Measurements from ENCODE around the gene IL4R.
"Not testable (repeated sequence)": the region's sequence is repeated elsewhere in the genome, so short reads cannot be mapped to it uniquely, and the experiment has no call there.

IL4R gene

GRCh38 chr16:27287051-27287811 is 26.5 kb upstream of the IL4R start:
- no peaks in the 10 kb centered on the region for H3K36me3 ChIP-seq (ENCODE audit: control insufficient read depth, insufficient read depth, low read length)
- H3K4me3 ChIP-seq (replicated peaks; ENCODE audit: low read depth, low read length) = no peak overlapping the region
- H3K27me3 ChIP-seq (replicated peaks; ENCODE audit: control insufficient read depth, insufficient read depth, low read length) = no peaks in the 10 kb centered on the region
- TF ChIP-seq, protein P1, sequence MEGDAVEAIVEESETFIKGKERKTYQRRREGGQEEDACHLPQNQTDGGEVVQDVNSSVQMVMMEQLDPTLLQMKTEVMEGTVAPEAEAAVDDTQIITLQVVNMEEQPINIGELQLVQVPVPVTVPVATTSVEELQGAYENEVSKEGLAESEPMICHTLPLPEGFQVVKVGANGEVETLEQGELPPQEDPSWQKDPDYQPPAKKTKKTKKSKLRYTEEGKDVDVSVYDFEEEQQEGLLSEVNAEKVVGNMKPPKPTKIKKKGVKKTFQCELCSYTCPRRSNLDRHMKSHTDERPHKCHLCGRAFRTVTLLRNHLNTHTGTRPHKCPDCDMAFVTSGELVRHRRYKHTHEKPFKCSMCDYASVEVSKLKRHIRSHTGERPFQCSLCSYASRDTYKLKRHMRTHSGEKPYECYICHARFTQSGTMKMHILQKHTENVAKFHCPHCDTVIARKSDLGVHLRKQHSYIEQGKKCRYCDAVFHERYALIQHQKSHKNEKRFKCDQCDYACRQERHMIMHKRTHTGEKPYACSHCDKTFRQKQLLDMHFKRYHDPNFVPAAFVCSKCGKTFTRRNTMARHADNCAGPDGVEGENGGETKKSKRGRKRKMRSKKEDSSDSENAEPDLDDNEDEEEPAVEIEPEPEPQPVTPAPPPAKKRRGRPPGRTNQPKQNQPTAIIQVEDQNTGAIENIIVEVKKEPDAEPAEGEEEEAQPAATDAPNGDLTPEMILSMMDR (IDR thresholded peaks at IDR 0.05; ENCODE audit: insufficient read depth, low read length, poor library complexity, severe bottlenecking) = no peak
- no peak for DNase-seq (ENCODE audit: extremely low read depth, insufficient read length)

DNA sequence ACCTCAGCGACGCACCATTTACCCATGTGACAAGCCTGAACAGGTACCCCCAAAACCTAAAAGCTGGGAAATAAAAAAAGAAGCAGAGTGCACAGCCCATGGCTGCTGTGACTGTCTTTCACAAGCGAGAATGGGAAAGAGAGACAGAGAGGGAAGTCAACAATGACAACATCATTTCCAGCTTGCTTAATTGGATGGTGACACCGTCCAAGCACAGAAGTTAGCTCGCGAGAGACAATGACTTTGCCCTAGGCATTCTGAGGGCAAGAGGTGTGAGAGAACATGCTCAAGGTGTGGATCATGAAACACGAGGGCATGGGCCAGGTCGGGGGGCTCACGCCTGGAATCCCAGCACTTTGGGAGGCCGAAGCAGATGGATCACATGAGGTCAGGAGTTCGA is 25.9 kb upstream of the IL4R start:
- no peak overlapping the region for H3K4me3 ChIP-seq (replicated peaks; ENCODE audit: low read depth, low read length)
- TF ChIP-seq, protein P1 (IDR thresholded peaks at IDR 0.05; ENCODE audit: insufficient read depth, low read length, poor library complexity, severe bottlenecking) = no peak
- no peaks in the 10 kb centered on the region for H3K36me3 ChIP-seq (ENCODE audit: control insufficient read depth, insufficient read depth, low read length)
- no peak for DNase-seq (ENCODE audit: extremely low read depth, insufficient read length)
- no peaks in the 10 kb centered on the region for H3K27me3 ChIP-seq (replicated peaks; ENCODE audit: control insufficient read depth, insufficient read depth, low read length)

GRCh38 chr16:27288313-27288712 is 25.5 kb upstream of the IL4R start:
- H3K36me3 ChIP-seq (ENCODE audit: control insufficient read depth, insufficient read depth, low read length); H3K27me3 ChIP-seq (replicated peaks; ENCODE audit: control insufficient read depth, insufficient read depth, low read length); H3K4me3 ChIP-seq (replicated peaks; ENCODE audit: low read depth, low read length); DNase-seq (ENCODE audit: extremely low read depth, insufficient read length): not testable (repeated sequence)

DNA sequence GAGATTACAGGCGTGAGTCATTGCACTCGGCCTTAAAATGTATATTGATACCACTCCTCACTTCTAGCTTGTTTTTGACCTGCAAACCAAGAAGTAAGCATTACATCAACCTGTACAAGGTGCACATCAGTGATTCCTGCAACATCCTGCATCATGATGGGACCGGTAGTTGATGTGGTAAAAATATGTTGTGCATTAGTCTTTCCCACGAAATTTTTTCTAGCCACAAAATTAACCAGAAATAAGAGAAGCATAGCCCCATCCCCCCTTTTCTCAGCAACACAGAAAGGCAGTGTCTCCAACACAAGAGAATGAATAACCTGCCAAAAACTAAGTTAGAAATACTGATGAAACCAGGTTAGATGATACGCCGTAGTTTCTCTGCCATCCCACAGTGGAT is 24.1 kb upstream of the IL4R start:
- Histone ChIP-seq H3K27me3 (replicated peaks; ENCODE audit: control insufficient read depth, insufficient read depth, low read length) (no peaks in the 10 kb centered on the region), H3K4me3 (replicated peaks; ENCODE audit: low read depth, low read length) (no peak overlapping the region), H3K36me3 (ENCODE audit: control insufficient read depth, insufficient read depth, low read length) (no peaks in the 10 kb centered on the region)
- TF ChIP-seq, protein P1 (IDR thresholded peaks at IDR 0.05; ENCODE audit: insufficient read depth, low read length, poor library complexity, severe bottlenecking) = no peak
- no peak for DNase-seq (ENCODE audit: extremely low read depth, insufficient read length)

GRCh38 chr16:27290562-27290961 is 23.2 kb upstream of the IL4R start:
- H3K4me3 ChIP-seq (replicated peaks; ENCODE audit: low read depth, low read length) = no peak overlapping the region
- no peak for DNase-seq (ENCODE audit: extremely low read depth, insufficient read length)
- H3K27me3 ChIP-seq (replicated peaks; ENCODE audit: control insufficient read depth, insufficient read depth, low read length) = no peaks in the 10 kb centered on the region
- no peaks in the 10 kb centered on the region for H3K36me3 ChIP-seq (ENCODE audit: control insufficient read depth, insufficient read depth, low read length)
- TF ChIP-seq, protein P1 (IDR thresholded peaks at IDR 0.05; ENCODE audit: insufficient read depth, low read length, poor library complexity, severe bottlenecking) = no peak

GRCh38 chr16:27291106-27291505 is 22.7 kb upstream of the IL4R start:
- H3K36me3 ChIP-seq (ENCODE audit: control insufficient read depth, insufficient read depth, low read length) = no peaks in the 10 kb centered on the region
- TF ChIP-seq, protein P1 (IDR thresholded peaks at IDR 0.05; ENCODE audit: insufficient read depth, low read length, poor library complexity, severe bottlenecking) = no peak
- no peak for DNase-seq (ENCODE audit: extremely low read depth, insufficient read length)
- H3K4me3 ChIP-seq (replicated peaks; ENCODE audit: low read depth, low read length) = no peak overlapping the region
- H3K27me3 ChIP-seq (replicated peaks; ENCODE audit: control insufficient read depth, insufficient read depth, low read length) = no peaks in the 10 kb centered on the region

All from GM06990 (cell line).